GM19372 (cell line): ENCODE results near the gene BCAS3.
"Not testable (repeated sequence)": the region's sequence is repeated elsewhere in the genome, so short reads cannot be mapped to it uniquely, and the experiment has no call there.

ENCODE experiments used
- ATAC-seq: cut with Tn5 transposase; IDR thresholded peaks from one replicate; pipeline ENCODE4 v1.9.1; 2021; ENCODE audit warnings: mild to moderate bottlenecking, low read depth, moderate library complexity; ENCODE audit not compliant: unreplicated experiment

The BCAS3 gene

DNA sequence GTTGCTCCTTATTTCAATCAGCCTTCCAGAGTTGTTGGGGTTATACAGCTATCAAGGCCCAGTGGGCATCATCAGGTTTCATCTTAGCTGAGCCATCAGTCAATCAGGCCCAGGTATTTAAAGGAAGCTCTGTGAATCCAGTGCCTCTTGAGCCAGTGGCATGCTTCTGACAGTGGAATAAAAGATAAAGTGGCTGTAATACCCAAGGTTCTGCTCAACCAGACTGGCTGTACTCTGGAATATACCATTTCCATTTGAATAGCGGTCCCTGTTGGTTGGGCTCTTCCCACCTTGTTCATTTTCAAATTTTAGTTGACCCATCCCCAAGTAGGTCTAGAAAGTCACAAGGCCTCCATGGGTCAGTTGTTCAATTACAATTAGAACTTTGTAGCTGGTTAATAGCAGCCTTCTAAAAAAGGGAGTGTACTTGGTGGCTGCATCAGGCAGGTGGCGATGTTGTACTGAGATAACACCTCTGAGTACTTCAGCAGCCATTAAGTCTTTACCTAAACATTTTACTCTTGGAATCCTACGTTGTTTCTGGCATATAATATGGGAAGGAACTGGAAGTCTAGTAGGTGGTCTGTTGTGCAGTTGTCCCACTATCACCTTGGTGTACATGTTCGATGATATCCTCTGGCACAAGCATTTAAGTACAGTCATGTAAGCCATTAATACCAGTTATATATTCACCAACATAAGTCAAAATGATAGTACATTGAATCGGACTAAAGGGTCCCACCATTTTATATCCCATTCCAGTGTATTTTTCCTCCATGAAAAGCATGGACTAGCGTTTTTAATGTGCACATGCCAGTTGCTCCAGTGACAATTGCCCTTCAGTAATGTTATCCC, 294.1 kb downstream of the BCAS3 start:
- no peak for ATAC-seq

DNA sequence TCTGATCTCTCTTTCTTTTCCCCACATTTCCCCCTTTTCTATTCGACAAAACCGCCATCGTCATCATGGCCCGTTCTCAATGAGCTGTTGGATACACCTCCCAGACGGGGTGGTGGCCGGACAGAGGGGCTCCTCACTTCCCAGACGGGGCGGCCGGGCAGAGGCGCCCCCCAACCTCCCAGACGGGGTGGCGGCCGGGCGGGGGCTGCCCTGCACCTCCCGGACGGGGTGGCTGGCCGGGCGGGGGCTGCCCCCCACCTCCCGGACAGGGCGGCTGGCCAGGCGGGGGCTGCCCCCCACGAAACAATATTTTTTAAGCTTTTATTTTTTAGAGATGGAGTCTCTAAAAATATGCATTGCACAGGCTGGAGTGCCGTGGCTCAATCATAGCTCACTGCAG, 299.2 kb downstream of the BCAS3 start:
- not testable (repeated sequence) for ATAC-seq

DNA sequence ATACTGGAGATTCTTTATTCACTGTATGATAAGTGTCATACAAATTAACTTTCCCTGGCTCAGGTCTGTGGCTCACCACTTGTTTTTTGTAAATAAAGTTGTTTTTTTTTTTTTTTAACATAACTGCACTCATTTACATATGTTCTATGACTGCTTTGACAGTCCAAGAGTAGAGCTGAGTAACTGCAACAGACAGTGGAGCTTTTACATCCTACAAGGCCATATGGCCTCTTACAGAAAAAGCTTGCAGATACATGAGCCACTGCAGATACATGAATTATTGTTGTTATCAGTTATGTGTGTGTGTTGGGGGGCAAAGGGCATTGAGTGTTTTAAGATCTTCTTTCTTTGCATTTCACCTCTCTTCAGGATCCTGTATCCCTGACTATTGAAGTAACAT, 311.7 kb downstream of the BCAS3 start:
- ATAC-seq = no peak

DNA sequence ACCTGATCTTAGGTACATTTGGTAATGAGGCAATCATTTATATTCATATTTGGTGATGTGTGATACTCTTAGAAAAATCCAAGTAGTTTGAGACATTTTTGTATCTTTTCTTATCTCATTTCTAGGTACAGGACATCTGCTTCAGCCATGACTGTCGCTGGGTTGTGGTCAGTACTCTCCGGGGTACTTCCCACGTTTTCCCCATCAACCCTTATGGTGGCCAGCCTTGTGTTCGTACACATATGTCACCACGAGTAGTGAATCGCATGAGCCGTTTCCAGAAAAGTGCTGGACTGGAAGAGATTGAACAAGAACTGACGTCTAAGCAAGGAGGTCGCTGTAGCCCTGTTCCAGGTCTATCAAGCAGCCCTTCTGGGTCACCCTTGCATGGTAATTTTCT, 312.2 kb downstream of the BCAS3 start:
- no peak for ATAC-seq

DNA sequence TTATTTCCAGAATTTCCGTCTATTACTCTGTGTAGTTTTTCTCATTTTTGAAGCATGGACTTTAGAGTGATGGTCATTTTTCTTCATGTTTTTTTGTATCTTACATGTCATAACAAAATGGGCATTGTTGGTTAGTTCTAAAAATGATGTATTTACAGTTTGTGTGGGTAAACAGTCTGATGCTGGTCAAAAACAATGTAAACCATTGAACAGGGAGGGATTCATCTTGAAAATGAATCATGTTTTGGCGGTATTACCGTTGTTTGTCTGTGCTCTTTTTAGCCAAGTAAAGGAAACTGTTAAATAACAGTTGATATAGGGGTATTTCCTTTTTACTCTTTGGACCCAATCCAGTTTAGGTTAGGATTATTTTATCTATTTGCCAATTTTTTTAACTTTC, 315.8 kb downstream of the BCAS3 start:
- no peak for ATAC-seq

DNA sequence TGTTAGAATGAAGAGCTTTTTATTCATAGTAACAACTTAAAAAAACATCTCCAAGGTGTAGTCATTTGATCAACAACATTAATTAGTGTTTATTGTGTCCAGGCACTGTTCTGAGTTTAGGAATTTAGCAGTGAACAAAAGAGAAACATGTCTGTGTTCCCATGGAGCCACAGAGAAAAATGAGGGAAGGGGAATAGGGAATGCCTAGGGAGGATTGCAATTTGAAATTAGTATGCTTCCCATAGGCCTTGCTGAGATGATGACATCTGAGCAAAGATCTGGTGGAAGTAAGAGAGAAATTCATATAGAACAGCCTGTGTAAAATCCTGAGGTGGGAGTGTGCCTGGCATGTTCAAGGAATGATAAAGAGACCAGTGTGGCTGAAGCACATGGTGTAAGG, 318.0 kb downstream of the BCAS3 start:
- no peak for ATAC-seq

DNA sequence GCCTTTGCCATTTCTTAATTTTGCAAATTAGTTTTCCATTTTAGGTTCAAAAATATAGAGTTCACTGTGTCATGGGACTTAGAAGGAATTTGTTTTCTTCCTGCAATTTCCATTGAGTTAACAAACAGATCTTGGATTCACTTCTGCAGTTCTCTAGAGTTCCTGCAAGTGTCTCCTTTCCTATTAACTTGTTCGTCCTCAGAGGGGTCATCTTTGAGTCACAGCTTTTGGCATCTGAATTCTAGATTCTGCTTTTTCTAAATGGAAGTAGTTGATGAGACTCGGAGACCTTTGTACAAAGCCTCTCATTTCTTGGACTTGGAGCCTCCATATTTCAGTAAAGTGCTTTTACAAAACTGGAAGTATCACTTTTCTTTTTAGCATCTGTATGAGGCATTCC, 323.3 kb downstream of the BCAS3 start:
- no peak for ATAC-seq

DNA sequence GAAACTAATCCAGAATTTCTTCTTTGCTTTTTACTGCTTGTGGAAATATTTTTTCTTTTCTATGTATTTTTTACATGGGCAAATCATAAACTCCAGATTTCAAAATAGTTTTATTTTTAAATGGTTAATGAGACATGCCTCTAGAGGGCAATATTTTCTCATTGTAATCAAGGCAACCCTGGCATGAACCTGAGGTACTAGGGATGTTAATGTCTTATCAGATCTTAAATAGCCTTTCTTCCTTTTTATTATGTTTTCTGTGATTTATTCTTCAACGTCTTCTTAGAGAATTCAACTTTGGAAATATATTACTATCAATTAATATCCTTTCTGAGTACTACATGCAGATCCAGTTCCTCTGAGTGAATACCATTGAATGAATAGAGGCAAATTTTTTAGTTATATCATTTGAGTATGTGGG, 324.7 kb downstream of the BCAS3 start:
- no peak for ATAC-seq

DNA sequence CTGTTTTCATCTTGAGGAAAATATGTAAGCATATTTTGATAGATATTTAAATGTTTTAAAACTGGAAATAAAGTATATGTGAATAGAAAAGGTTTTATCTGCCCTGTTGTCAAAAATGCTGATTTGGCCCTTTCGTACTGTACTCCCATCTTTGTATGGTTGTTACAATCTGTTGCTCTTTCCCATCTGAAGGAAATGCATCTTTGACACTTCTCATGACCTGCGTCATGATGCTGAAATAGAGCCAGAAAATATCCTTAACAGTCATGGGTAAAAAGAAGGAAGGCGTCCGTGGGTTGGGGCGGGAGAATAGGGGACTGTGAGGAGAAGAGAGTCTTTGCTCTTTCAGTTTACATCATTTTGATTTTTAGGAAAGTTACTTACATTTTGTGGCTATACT, 327.7 kb downstream of the BCAS3 start:
- no peak for ATAC-seq

DNA sequence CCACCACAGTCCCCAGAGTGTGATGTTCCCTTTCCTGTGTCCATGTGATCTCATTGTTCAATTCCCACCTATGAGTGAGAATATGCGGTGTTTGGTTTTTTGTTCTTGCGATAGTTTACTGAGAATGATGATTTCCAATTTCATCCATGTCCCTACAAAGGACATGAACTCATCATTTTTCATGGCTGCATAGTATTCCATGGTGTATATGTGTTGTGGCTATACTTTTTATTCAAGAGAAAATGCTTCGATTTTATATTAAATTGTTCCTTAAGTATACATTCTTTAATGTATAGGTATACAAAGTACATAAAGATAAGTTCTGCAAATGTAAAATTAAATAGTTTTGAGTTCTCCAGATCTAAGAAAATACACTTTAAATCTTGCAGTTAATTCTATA, 328.3 kb downstream of the BCAS3 start:
- not testable (repeated sequence) for ATAC-seq

DNA sequence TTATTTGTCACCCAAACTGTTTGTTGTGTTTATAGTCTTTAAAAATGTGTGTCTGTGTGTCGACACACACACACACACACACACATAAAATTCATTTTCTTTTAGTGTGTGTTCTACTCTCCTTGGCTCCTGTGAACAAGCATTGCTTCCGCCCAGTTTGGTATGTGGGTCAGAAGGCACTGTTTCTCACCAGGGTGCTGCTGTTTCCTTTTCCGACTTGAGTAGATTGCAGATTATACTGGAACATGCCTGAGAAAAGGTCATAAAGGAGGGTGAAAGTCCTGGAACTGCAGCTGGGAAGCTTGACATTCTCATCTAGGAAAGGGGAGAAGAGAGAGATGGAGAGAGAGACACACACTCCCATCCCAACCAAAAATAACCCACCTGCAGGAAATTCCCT, 330.3 kb downstream of the BCAS3 start:
- no peak for ATAC-seq

DNA sequence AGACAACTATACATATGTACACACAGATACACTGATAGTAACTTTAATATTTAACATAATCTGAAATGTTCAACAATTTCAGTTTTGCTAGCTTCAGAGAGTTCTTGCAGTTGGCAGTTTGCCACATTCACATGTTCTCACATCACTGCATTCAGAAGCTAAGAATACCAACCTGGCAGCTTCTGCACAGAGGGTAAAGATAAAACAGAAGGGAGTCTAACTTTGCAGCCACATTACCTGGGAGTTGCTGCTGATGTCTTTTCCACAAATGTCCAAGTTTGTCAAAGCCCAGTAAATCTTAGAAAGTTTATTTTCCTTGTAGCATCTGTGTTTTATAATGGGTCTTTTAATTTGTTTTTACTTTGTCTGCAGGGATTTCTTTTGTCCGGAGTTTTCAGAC, 332.0 kb downstream of the BCAS3 start:
- no peak for ATAC-seq

DNA sequence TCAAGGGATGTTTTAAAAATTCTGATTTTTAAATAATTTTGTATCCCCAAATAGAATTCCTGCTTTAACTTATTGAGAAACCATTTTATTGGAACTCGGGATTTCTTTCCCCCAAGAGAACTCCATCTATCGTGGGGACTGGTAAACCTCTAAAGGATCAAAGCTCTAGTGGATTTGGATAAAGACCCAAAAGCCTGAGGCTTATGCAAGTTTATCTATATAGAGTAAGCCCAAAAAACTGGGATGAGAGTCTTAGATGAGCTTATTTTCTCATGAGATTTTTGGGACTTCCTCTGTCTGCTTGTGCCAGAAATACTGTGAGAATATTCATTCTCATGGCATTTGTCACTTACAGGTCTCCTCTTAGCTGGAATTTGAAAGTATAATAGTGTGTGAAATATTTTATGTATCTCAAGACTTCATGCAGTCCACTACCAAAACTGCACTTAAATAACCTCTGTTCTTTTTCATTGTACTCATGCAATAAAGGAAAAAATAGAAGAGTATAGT, 333.1 kb downstream of the BCAS3 start:
- ATAC-seq = no peak

DNA sequence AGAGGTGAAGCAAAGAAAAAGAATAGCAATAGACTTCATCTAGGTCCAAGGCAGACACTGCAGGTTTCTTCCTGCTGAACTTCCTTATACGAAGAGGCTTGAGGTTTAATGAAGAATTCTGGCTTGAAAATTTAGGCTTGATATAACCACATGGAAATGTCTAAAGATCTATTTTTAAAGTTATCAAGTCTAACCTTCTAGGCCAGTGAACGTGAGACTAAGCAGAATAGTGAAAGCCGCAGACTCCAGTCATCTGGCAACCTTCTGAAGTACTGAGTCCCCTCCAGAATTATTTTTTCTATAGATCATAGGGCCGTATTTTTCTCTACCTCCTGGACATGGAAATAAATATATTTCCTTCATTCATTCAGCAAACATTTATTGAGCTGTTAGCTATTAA, 333.6 kb downstream of the BCAS3 start:
- ATAC-seq = no peak

DNA sequence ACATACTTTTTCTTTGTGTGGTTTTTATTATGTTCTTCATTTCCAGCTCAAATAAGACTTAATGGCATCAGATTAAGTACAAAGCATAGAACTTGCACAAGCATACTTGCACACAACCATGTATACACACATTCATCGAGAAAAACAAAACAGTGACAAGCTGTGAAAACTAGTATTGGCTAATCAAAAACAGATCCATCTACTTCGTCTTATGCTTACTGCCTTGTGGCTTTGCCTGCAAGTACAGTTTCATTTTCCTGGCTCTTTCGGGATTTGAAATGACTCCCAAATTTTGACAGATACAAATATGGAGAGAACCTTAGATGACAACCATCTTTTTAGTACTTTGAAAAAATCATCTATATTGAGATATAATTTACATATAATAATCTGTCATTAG, 338.3 kb downstream of the BCAS3 start:
- no peak for ATAC-seq

DNA sequence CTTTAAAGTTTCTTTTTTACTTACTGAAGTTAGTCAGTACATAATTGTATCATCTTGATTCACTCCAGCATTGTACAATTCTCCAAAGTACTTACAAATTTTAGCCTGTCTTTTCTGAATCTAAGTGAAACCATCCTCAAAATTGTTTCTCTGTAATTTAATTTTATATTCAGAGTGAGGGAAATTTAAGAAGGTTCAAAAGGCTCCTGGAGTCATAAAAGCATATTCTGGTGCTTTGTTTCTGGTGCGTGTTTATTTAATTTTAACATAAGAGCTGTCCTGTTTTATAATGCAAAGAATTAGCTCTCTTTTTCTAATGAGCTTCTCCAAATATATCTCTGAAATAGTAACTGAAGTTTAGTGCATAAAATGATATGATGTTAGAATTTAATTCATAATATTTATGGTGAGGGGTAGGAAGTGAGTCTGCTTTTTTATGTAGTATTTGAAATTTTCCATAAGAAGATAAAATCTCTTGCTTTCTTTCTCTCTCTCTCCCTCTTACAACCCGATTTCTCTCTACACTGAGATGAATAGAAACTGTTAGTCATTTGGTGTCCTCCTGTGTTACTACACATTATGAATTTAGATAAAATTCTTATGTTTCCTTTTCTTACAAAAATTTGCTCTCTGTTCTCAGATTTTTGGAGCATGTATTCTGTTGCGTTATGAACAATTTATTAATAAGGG, 339.8 kb downstream of the BCAS3 start:
- no peak for ATAC-seq

DNA sequence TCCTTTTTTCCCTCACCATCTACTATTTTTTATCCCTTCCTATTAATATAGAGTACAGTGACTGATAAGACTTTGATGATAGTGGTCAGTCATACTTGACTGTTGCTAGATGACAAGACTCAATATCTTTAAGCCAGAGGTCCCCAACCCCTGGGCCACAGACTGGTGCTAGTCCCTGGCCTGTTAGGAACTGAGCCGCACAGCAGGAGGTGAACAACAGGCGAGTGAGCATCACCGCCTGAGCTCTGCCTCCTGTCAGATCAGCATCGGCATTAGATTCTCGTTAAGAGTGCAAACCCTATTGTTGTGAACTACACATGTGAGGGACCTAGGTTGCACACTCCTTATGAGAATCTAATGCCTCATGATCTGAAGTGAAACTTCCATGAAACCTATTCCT, 341.3 kb downstream of the BCAS3 start:
- ATAC-seq = no peak

DNA sequence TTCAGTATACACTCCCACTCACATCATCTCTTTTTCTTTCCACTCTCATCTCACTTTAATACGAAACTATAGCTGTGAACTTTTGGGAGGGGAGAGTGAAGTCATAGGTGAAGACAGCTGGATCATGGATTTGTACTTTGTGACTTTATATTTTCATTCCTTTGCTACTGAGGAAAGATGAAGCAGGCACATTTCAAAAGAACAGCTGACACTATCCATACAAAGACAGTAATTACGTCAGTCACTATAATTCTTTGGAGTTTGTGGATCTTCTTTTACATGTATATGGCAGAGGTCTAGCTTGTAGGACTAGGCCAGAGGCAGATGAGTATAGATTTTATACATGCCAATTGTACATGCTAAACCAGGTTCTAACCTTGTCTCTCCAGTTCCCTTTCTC, 346.3 kb downstream of the BCAS3 start:
- no peak for ATAC-seq

DNA sequence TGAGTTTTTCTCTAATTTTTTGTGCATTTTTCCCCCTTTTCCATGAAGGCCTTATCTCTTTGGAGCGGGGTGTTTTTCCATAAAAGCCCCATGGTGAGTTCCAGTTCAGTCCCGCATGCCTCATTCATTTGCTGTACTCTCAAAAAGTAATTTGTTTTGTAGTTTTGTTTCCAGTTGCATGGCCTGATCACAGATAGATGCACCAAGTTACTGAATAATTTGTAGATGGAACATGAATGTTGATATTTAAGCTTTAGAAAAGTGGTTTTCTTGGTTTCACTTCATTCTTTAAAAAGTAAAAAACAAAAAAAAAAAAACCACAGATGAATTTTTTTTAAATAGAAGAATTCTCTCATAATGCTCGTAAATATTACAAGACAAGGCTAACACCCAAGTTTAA, 349.2 kb downstream of the BCAS3 start:
- no peak for ATAC-seq

DNA sequence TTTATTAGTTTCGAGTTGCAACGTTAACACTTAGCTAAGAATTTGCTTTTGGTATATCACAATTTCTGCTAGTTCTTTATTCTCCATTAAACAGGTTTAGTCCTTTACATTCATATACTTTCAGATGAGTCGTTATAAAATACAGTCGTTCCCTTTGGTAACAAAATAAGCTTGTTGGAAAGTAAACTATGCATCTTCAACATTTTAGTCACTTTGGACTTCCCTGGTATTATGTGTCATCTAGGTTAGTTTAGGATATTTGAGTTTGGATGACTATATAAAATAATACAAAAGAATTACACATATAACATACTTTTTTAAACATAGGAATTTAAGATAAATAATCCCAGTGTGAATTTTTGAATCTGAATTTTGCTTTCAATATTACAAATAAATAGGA, 351.5 kb downstream of the BCAS3 start:
- ATAC-seq = no peak

DNA sequence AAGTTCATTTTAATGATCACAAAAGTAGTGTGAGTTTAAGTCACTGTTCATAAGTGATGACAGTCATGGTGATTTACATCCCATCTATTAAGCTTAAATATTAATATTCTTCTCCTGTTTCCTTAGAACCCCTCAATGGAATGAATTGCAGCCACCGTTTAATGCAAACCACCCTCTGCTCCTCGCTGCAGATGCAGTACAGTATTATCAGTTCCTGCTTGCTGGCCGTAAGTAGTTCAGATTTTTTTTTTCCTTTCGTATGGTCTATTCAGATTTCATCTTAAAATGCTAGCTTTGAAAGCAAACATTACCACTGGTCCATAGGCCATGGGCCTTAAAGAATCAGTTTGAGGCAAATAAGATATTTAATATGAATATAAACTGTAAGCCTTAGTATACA, 363.0 kb downstream of the BCAS3 start:
- no peak for ATAC-seq

DNA sequence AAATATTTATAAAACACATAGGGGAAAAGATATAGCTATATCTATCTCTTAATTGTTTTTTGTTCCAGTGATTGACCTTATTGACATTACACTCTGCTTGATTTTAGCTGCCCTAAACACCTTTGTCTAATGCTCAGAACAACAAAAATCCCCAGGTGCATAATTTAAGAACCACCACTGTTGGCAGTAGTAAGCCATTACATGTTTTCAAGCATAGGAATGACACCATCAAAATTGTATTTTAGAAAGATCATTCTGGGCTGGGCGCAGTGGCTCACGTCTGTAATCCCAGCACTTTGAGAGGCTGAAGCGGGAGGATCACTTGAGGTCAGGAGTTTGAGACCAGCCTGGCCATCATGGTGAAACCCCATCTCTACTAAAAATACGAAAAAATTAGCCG, 364.7 kb downstream of the BCAS3 start:
- not testable (repeated sequence) for ATAC-seq
